Neural cell (in vitro differentiated cells): ENCODE data around the gene RFX3. TPM values are rescaled to one million over a fixed set of nuclear protein-coding genes. Genes with fewer than 3 reads are reported as not detected.

ENCODE experiments used
- H2AFZ ChIP-seq: fragments of 200-600, 300-800 bp; sonication (generic), shearing (Covaris generic); 2 replicates; pipeline ENCODE4 v1.6.0; 2014; ENCODE audit warnings: low read depth, mild to moderate bottlenecking, antibody characterized with exemption, low read length, moderate library complexity
- H3F3A ChIP-seq: fragments of 200-600 bp; shearing (Covaris generic); 2 replicates; pipeline ENCODE4 v1.6.1; 2016; ENCODE audit warnings: mild to moderate bottlenecking, moderate library complexity, mixed read lengths, antibody characterized with exemption, low read length; ENCODE audit not compliant: insufficient read depth, poor library complexity, severe bottlenecking
- H3K27ac ChIP-seq: fragments of 200-600, 300-800 bp; sonication (generic), shearing (Covaris generic); 2 replicates; pipeline ENCODE4 v1.5.1; 2014; ENCODE audit warnings: mild to moderate bottlenecking, low read length, moderate library complexity
- H3K27me3 ChIP-seq: fragments of 300-800, 200-600 bp; sonication (generic), shearing (Covaris generic); 2 replicates; pipeline ENCODE4 v1.6.0; 2014; ENCODE audit warnings: mild to moderate bottlenecking, low read depth, low read length, moderate library complexity; ENCODE audit not compliant: insufficient read depth
- H3K36me3 ChIP-seq: fragments of 300-800, 200-600 bp; sonication (generic), shearing (Covaris generic); 2 replicates; pipeline ENCODE4 v1.5.1; 2014; ENCODE audit warnings: mild to moderate bottlenecking, antibody characterized with exemption, low read length, moderate library complexity; ENCODE audit not compliant: insufficient read depth
- H3K4me2 ChIP-seq: fragments of 300-800, 200-600 bp; sonication (generic), shearing (Covaris generic); 2 replicates; pipeline ENCODE4 v1.6.0; 2014; ENCODE audit warnings: mild to moderate bottlenecking, low read length
- H3K4me3 ChIP-seq: fragments of 300-800, 200-600 bp; sonication (generic), shearing (Covaris generic); 2 replicates; pipeline ENCODE4 v1.5.1; 2014; ENCODE audit warnings: mild to moderate bottlenecking, low read length, moderate library complexity
- H3K79me2 ChIP-seq: fragments of 200-600 bp; shearing (Covaris generic); replicated peaks from 2 replicates; pipeline ENCODE4 v1.6.0; 2014; ENCODE audit warnings: mild to moderate bottlenecking, low read length, moderate library complexity; ENCODE audit not compliant: insufficient read depth
- H3K9ac ChIP-seq: fragments of 300-800, 200-600 bp; sonication (generic), shearing (Covaris generic); 2 replicates; pipeline ENCODE4 v1.6.1; 2016; ENCODE audit warnings: mild to moderate bottlenecking, low read length, mixed read lengths
- H3K9me2 ChIP-seq: fragments of 200-600 bp; shearing (Covaris generic); 2 replicates; pipeline ENCODE4 v1.6.1; 2016; ENCODE audit warnings: mild to moderate bottlenecking, low read length, mixed read lengths; ENCODE audit not compliant: insufficient read depth
- H3K9me3 ChIP-seq: fragments of 200-600, 300-800 bp; sonication (generic), shearing (Covaris generic); 2 replicates; pipeline ENCODE4 v1.6.1; 2016; ENCODE audit warnings: mild to moderate bottlenecking, mixed run types, low read length, moderate library complexity, mixed read lengths
- H4K20me1 ChIP-seq: fragments of 200-600 bp; shearing (Covaris generic); 2 replicates; pipeline ENCODE4 v1.6.1; 2016; ENCODE audit warnings: mild to moderate bottlenecking, mixed run types; ENCODE audit not compliant: insufficient read depth
- EP300 ChIP-seq: fragments of 450-650 bp; conservative IDR thresholded peaks from 2 replicates; pipeline ENCODE4 v1.6.1; 2014; ENCODE audit warnings: antibody characterized with exemption, mild to moderate bottlenecking, moderate library complexity; ENCODE audit not compliant: poor library complexity, severe bottlenecking
- EZH2 ChIP-seq: fragments of 200-600, 300-800 bp; shearing (Covaris generic), sonication (generic); IDR thresholded peaks from 2 replicates; pipeline ENCODE4 v1.6.1; 2014; ENCODE audit warnings: antibody characterized with exemption, low read length, borderline replicate concordance, mild to moderate bottlenecking; ENCODE audit not compliant: insufficient read depth, poor library complexity, severe bottlenecking
- MXI1 ChIP-seq: fragments of 450-650 bp; conservative IDR thresholded peaks from 2 replicates; pipeline ENCODE4 v1.6.1; 2014; ENCODE audit warnings: antibody characterized with exemption, mild to moderate bottlenecking; ENCODE audit not compliant: poor library complexity, severe bottlenecking
- POLR2AphosphoS5 ChIP-seq: IDR thresholded peaks from 2 replicates; pipeline ENCODE4 v1.6.1; 2012
- RAD21 ChIP-seq: fragments of 450-650 bp; conservative IDR thresholded peaks from 2 replicates; pipeline ENCODE4 v1.6.1; 2014; ENCODE audit warnings: antibody characterized with exemption, mild to moderate bottlenecking, moderate library complexity
- SMC3 ChIP-seq: fragments of 450-650 bp; conservative IDR thresholded peaks from 2 replicates; pipeline ENCODE4 v1.6.1; 2014; ENCODE audit warnings: antibody characterized with exemption, mild to moderate bottlenecking, moderate library complexity; ENCODE audit not compliant: poor library complexity
- TAF1 ChIP-seq: IDR thresholded peaks from 2 replicates; pipeline ENCODE4 v1.6.1; 2012; ENCODE audit warnings: low read depth
- polyA plus RNA-seq: library from polyadenylated mRNA; depleted of rRNA; stranded (reverse); fragments of >200 nt; gene quantifications from 2 replicates; pipeline ENCODE4 v1.2.3, GENCODE V29; 2014
- TF ChIP-seq, protein P1 (sequence below): fragments of 450-650 bp; IDR thresholded peaks from 2 replicates; pipeline ENCODE4 v1.5.1; 2014; ENCODE audit warnings: antibody characterized with exemption, mild to moderate bottlenecking, moderate library complexity; ENCODE audit not compliant: poor library complexity, severe bottlenecking
- TF ChIP-seq, protein P2 (sequence below): IDR thresholded peaks from 2 replicates; pipeline ENCODE4 v1.6.1; 2012; ENCODE audit warnings: borderline replicate concordance

The RFX3 gene
- polyA plus RNA-seq, 1 donor from 2014 or later = 27.6 TPM

DNA sequence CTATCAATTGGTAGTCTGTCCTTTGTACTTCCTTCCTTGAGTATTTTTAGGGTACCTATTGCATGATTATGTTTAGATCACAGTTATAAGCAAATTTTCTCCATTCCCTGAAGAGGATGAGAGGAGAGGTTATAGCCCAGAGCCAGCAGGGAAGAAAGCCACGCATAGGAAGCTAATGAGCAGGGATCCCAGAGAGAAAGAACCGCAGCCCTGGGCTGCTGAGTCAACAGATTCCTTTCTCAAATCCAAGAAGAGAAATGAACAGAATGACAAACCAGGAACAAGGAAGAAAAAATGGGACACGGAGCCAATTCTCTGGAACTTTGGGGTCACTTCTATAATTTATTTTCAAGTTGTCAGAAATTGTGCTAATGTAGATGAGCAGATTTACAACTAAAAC is 284.5 kb downstream of the RFX3 start:
- Histone ChIP-seq H3K36me3 (peaks cover 4% of the 10 kb centered on the region), H3K9me2 (no peaks in the 10 kb centered on the region), H4K20me1 (no peaks in the 10 kb centered on the region), H3K9ac (no peak overlapping the region), H2AFZ (no peak overlapping the region), H3K4me2 (no peak overlapping the region), H3K4me3 (no peak overlapping the region), H3K9me3 (no peaks in the 10 kb centered on the region), H3F3A (no peaks in the 10 kb centered on the region), H3K27ac (no peak overlapping the region), H3K79me2 (no peaks in the 10 kb centered on the region), H3K27me3 (no peaks in the 10 kb centered on the region)
- TF ChIP-seq EP300 (no peak), SMC3 (no peak), RAD21 (no peak), EZH2 (no peak), MXI1 (no peak), POLR2AphosphoS5 (no peak), TAF1 (no peak)
- TF ChIP-seq, protein P1, sequence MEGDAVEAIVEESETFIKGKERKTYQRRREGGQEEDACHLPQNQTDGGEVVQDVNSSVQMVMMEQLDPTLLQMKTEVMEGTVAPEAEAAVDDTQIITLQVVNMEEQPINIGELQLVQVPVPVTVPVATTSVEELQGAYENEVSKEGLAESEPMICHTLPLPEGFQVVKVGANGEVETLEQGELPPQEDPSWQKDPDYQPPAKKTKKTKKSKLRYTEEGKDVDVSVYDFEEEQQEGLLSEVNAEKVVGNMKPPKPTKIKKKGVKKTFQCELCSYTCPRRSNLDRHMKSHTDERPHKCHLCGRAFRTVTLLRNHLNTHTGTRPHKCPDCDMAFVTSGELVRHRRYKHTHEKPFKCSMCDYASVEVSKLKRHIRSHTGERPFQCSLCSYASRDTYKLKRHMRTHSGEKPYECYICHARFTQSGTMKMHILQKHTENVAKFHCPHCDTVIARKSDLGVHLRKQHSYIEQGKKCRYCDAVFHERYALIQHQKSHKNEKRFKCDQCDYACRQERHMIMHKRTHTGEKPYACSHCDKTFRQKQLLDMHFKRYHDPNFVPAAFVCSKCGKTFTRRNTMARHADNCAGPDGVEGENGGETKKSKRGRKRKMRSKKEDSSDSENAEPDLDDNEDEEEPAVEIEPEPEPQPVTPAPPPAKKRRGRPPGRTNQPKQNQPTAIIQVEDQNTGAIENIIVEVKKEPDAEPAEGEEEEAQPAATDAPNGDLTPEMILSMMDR = no peak
- TF ChIP-seq, protein P2, sequence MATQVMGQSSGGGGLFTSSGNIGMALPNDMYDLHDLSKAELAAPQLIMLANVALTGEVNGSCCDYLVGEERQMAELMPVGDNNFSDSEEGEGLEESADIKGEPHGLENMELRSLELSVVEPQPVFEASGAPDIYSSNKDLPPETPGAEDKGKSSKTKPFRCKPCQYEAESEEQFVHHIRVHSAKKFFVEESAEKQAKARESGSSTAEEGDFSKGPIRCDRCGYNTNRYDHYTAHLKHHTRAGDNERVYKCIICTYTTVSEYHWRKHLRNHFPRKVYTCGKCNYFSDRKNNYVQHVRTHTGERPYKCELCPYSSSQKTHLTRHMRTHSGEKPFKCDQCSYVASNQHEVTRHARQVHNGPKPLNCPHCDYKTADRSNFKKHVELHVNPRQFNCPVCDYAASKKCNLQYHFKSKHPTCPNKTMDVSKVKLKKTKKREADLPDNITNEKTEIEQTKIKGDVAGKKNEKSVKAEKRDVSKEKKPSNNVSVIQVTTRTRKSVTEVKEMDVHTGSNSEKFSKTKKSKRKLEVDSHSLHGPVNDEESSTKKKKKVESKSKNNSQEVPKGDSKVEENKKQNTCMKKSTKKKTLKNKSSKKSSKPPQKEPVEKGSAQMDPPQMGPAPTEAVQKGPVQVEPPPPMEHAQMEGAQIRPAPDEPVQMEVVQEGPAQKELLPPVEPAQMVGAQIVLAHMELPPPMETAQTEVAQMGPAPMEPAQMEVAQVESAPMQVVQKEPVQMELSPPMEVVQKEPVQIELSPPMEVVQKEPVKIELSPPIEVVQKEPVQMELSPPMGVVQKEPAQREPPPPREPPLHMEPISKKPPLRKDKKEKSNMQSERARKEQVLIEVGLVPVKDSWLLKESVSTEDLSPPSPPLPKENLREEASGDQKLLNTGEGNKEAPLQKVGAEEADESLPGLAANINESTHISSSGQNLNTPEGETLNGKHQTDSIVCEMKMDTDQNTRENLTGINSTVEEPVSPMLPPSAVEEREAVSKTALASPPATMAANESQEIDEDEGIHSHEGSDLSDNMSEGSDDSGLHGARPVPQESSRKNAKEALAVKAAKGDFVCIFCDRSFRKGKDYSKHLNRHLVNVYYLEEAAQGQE = no peak

DNA sequence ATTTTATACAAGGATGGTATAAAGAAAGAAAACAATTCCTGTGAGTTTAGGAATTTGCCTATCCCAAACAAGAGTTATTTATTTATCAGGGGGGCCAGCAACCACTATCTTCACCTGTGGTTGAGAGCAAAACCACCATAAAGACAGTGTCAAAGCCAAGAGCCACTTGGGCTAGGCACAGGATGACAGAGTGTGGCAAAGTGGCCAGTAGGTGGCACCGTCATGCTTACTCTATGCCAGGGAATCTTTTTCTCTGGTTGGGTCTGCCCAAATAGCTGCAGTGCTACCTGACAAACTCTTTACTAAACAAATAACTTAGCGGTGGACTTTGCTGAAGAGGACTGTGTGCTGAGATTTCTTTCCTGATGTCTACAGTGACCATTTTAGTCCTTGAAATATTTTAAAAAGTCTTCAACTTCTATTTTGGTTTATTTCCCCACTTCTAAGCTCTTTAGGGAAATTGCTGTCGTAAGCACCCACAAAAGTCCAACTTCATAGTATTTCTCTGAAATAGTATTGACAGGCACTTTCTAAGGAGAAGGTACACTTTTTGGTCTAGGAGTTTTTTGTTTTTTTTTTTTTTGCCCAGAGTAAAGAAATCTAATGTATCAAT is 285.0 kb downstream of the RFX3 start:
- H3F3A ChIP-seq = no peaks in the 10 kb centered on the region
- no peak overlapping the region for H3K9ac ChIP-seq
- no peak overlapping the region for H3K4me2 ChIP-seq
- H3K4me3 ChIP-seq = no peak overlapping the region
- H3K79me2 ChIP-seq = no peaks in the 10 kb centered on the region
- no peaks in the 10 kb centered on the region for H3K9me2 ChIP-seq
- peaks cover 5% of the 10 kb centered on the region for H3K36me3 ChIP-seq
- H4K20me1 ChIP-seq = no peaks in the 10 kb centered on the region
- TF ChIP-seq EP300 = no peak
- TF ChIP-seq, protein P1 = peak; percentile 69
- TF ChIP-seq POLR2AphosphoS5 = no peak
- peak; percentile 67 for TF ChIP-seq SMC3
- no peak for TF ChIP-seq MXI1
- peak; percentile 73 for TF ChIP-seq RAD21
- no peak for TF ChIP-seq TAF1
- TF ChIP-seq EZH2 = no peak
- TF ChIP-seq, protein P2 = no peak
- no peaks in the 10 kb centered on the region for H3K27me3 ChIP-seq
- no peak overlapping the region for H3K27ac ChIP-seq
- no peak overlapping the region for H2AFZ ChIP-seq
- no peaks in the 10 kb centered on the region for H3K9me3 ChIP-seq
